Stimulated activated CD8-positive, alpha-beta memory T cell treated with anti-CD3 and anti-CD28 coated beads, Interleukin-7, amount 100 ng/mL, for 1 hour (primary cell): ENCODE results near the gene BRSK1.
A peak's percentile ranks its signal among the peaks of the same experiment; 100 is the strongest.
"Not testable (repeated sequence)": the region's sequence is repeated elsewhere in the genome, so short reads cannot be mapped to it uniquely, and the experiment has no call there.

Source experiments
- DNase-seq, 2 donors: peaks; one replicate each; pipeline ENCODE4 v3.0.0-alpha.2; 2020; ENCODE audit warnings: low read depth in 2 of 2

Gene BRSK1

GRCh38 chr19:55304279-55304978 is 20.6 kb downstream of the BRSK1 start:
- DNase-seq: no peak

- DNase-seq: no peak
These were observed 21.2 kb downstream of the BRSK1 start for GRCh38 chr19:55304980-55305379.

DNA sequence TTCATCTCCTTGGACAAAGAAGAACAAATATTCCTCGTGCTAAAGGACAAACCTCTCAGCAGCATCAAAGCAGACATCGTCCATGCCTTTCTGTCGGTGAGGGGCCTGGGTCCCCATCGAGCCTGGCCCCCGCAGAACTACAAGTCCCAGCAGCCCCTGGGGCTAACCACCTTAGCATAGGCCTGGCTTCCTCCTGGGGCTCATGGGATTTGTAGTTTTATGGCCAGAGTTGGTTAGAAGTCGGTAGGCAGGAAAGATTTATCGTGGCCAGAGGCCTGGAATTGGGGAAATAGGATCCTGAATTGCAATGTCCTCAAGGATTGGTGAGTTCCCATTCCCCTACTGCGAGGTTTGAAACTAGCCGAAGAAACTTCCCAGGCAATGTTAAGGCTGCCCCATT is 21.7 kb downstream of the BRSK1 start:
- DNase-seq: peak in 1 of 2 donors; percentile 9

GRCh38 chr19:55305983-55306562 is 22.3 kb downstream of the BRSK1 start:
- DNase-seq: no peak

DNA sequence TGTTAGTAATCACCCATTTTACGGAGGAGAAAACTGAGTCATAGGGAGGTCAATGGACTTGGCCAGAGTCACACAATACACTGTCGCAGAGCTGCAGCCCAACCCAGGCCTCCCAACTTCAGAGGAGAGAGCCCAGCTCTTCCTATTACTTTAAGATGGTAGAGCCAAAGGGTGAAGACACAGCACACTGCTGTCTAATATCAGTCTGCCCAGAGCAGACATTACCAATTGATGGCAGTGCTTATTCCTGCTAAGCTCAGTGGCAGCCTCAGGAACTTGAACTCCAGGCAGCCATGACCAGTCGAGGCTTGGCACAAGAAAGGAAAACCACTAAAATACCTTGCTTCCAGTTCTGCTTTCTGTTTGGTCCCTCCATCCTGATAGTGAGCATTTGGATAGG is 22.9 kb downstream of the BRSK1 start:
- DNase-seq: no peak

GRCh38 chr19:55308281-55308680 is 24.5 kb downstream of the BRSK1 start:
- no peak for DNase-seq

GRCh38 chr19:55309448-55309847 is 25.7 kb downstream of the BRSK1 start:
- no peak for DNase-seq

DNA sequence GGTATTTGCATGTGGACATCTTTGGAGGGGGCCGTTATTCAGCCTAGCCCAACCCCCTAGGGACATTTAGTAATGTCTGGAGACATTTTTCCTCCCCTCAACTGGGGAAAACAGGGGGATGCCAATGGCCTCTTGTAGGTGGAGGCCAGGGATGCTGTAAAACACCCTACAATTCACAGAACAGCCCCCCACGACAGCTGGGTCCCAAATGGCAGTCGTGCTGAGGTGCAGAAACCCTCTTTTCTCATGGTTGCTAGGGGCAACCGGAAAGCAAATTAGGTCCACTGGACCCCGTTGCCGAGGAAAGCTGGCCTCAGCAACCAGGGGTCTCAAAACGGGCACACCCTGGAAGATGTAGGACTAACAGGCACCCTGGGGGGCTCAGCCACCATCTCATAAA is 26.7 kb downstream of the BRSK1 start:
- no peak for DNase-seq

DNA sequence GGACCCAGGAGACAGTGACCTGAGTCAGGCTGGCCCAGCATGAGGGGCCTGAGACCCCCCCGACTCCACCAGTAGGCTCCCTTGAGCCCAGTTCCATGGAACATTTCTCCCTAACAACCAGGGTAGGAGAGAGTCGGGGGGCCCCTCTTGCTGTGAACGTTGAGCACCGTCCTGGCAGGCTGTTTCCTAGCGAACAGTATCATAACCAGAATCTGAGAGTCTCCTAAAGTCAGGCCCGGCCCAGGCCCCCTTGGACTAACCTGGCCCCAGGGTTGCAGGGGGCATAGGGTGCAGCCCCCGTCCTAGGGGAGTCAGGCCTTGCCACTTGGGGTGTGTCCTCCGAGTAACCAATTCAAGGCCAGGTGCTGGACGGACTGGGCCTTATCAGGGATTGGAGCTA is 27.6 kb downstream of the BRSK1 start:
- DNase-seq: no peak

DNA sequence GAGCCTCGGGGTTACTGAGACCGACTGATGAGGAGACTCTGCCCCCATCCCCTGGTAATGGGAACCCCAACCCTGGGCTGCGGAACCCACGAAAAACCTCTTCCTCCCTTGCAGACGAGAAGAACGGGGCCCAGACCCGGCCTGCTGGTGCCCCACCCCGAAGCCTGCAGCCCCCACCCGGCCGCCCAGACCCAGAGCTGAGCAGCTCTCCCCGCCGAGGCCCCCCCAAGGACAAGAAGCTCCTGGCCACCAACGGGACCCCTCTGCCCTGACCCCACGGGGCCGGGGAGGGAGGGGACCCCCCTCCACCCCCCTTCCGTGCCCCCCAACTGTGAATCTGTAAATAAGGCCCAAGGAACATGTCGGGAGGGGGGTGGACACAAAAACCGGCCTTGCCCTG is 28.0 kb downstream of the BRSK1 start:
- no peak for DNase-seq

DNA sequence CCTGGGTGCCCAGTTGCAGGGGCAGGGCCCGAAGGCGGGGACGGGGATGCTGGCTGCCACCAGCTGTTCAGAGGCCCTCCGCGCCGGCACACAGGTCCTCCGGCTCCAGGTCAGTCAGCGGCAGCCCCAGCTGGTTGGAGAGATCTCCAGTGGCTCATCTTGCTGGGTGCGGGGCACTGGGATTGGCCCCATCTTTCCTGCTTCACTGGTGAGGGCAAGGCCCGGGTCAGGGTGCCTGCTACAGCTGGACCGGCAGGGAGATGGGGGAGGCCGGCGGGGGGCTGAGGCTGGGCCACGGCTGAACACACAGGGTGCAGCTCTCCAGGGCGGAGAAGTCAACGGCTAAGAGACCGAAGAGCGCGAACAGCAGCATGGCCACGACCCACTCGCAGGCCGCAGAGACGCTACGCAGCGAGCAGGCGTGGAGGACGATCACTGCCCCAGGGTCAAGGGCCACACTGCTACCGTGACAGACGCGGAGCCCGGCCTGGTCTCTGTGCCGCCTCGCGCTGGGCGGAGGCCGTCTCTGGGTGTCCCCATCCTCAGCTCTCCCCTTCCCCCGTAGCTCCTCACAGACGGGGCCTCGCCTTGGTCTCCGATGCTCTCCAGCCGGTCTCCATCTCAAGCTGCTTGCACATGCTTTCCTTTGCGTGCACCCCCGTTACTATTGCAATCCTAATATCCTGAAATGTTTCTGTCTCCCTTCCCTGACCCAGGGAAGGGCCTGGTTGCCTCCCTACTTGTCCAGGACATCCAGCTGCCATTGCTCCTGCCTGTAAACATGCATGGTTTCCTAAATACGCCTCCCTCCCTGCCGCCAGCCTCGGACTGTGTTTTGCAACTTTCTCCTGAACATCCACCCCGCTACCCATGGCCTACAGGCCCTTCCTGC is 29.1 kb downstream of the BRSK1 start:
- DNase-seq: no peak

DNA sequence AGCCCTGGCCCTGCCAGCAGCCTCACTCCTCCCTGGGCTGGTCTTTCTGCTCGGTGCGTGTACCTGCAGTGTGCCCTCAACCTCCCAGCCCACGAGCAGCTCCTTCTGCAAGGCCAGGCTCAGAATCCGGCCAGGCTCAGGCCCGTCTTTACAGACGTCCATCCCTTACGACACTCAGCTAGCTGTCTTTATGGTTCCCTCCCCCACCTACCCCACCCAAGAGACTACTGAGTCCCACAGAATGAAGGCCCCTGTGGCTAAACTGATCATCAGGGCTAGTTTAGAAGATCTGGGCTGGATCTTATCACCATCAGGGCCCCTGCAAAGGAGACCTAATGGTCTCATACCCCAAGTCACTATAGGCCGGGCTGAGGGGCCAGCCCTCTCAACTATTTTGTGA is 30.6 kb downstream of the BRSK1 start:
- DNase-seq: no peak

DNA sequence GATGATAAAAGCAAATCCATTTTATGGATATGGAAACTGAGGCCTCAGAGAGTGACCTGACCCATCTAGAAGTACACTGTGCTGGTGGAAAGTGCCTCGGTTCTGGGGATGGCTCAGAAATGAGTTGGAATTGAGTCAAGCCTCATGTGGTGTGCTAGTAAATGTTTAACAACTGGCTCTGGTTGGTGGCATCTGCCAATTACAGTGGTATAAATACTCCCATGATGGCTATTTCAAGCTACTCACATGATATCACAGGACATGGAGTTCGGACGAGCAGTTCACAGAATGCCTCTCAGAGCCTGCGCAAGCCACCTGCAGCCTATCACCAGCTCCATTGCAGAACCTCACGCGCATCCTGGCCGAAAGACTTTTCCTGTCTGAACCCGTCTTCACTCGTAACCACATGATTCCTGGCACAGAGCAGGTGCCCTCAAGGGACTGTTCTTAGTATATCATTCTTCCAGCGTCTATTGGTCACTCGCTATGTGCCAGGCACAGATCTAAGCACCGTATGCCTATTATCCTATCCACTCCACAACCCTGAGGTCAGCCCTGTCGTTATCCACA is 32.2 kb downstream of the BRSK1 start:
- no peak for DNase-seq

DNA sequence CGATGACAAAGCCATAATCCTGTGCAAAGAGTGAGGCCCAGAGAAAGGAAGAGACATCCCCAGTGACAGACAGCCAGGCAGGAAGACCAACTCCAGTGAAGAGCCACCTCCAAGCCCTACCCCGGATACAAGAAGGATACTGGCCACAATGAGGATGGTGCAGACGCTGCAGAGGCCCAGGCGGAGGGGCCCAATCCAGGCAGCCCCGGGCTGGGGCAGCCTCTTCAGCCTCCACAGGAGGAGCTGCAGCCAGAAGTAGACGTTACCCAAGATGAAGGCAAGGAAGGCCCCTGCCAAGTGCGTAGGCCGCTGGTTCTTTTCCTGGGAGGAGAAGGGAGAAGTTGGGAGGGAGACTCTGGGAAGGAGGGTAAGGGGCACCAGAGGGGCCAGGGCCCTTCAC is 32.8 kb downstream of the BRSK1 start:
- DNase-seq: no peak

DNA sequence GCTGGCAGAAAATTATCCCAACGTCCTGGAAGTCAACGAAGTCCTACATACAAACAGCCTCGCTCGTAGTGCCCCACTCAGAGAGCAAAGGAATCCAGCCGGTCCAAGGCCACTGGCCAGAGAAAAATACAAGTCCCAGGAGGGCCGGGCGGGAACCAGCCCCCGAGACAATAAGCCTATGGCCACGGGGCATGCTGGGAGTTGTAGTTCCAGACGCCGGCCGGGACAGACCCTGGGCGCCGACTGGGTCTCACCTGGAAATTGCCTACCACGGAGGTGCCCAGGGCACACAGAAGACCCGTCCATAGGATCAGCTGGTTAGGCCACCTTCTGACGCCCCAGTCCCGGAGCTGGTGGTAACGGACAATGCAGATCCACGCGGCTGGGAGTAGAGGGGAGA is 36.0 kb downstream of the BRSK1 start:
- no peak for DNase-seq

- DNase-seq: no peak
These were observed 37.1 kb downstream of the BRSK1 start for GRCh38 chr19:55320844-55321419.

DNA sequence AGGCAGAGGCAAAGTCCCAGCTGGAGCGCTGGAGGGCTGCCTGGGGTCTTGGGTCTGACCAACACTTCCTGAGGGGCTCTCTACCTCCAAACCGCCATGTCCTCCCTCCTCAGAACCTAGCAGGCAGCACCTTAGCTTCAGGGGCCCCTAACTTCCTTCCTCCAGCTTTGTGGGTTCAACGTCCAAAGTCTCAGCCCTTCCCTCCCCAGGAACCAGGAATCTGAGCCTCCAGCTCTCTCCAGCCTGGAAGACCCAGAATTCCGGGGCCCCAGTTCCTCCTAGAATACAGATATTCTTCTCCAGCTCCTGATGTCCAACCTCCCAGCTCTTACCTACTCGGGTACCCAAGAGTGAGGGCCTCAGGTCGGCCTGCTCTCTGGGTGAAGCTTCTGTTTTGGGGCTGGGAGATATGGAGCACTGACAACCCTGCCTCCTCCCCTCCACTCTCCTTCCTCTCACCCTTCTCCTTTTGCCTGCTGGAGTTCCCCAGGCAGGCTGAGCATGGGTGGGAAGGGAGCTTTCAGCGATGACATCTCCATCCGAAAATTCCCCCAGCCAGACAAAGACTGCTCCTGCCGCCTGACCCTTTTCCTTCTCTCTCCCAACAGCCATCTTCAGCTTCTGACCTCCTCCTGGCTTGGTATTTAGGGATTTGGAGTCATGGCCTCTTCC is 37.8 kb downstream of the BRSK1 start:
- no peak for DNase-seq

DNA sequence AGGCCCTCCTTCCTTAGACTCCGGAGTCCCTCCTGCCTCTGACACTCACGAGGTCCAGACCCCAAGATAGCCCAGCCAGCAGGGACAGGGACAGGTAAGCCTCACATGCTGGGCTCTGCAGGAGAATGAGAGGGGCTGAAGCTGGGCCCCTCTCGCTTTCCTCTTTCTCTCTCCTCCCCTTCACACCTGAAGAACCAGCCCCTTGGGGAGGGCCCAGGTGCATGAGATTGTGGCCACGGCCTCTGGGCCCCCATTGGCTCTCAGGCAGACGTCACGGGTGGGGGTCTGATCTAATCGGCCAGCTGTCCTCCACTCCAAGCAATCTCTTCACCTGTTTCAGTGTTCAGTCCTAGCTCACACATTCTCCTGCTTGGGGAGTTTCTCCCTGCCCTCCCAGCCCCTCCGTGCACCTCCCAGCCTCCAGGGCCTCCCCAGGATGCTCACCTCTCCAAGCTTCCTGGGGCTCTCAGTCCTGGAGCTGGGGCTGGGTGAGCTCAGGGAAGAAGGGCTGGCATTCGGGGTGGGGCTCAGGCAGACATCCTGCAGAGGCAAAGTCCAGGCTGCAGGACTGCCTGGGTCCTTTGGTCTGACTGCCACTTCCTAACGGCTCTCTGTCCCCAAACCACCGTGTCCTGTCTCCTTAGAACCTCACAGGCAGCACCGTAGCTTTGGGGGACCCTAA is 38.5 kb downstream of the BRSK1 start:
- DNase-seq: no peak

DNA sequence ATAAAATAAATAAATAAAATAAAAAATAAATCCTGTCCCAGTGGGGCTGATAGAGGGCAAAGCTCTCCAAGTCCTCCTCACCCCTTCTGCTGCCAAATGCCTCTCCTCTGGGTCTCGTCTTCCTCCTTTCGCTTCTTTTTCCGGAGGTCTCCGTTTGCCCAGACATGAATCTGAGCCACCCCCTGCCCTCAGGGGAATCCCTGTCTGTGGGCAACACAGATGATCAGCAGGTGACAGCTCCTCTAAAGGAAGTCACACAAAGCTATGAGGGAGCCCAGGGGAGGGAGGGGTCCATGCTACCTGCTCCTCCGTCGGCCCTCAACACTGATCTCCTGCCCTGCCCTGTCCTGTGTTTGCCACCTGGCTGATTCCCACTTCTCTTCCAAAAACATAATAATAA is 40.9 kb downstream of the BRSK1 start:
- no peak for DNase-seq

DNA sequence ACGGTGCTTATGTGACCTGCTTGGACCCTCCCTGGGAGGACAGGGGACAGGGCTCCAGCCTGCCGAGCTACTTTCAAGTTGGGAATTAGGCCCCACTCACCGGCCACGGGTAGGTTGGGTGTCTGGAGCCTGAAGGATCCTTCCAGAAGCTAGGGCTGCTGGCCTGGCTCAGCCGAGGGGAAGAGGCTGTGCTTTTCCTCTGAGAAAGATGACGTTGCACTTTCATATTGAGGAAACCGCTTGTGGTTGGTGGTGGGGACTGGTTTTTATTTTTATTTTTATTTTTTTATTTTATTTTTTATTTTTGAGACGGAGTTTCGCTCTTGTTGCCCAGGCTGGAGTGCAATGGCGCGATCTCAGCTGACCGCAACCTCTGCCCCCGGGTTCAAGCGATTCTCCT is 41.4 kb downstream of the BRSK1 start, which contains the start of gene TMEM150B:
TSS of gene TMEM150B (minus strand) at position 170 of the 400 bp plus-strand sequence. CDS start 4,305 bp downstream, outside the sequence.
- no peak for DNase-seq

- not testable (repeated sequence) for DNase-seq
These were observed 45.0 kb downstream of the BRSK1 start for GRCh38 chr19:55328774-55329318.
